AG09309 (cell line): ENCODE data around the gene ZC2HC1C.

Experiments used
- DNase-seq: peaks from one replicate; pipeline ENCODE4 v3.0.0-alpha.2; 2010; ENCODE audit warnings: low read depth
- H3K4me3 ChIP-seq: 2 replicates; pipeline ENCODE4 v1.5.1; 2011; ENCODE audit warnings: mild to moderate bottlenecking, low read depth, low read length, moderate library complexity; ENCODE audit not compliant: control insufficient read depth
- TF ChIP-seq, protein P1 (sequence below): IDR thresholded peaks from 2 replicates; pipeline ENCODE4 v1.5.1; 2011; ENCODE audit warnings: mild to moderate bottlenecking, low read depth, low read length, inconsistent platforms; ENCODE audit not compliant: insufficient read depth, control insufficient read depth; ENCODE audit errors: missing control alignments

ZC2HC1C gene

DNA sequence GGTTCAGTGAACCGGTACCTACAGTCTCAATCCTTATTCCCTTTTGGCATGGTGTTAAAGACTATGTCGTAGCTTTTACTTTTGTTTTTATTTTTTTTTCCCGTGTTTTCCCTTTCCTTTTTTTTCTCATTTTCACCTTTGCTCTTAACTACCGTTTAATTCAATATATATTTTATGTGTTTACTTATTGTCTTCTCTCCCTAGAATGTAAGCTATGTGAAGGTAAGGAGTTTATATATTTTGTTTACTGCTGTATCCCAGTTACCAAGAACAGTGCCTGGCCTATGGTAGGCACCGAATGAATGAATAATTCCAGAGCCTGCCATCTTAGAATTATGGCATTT, 17.9 kb upstream of the ZC2HC1C start:
- TF ChIP-seq, protein P1, sequence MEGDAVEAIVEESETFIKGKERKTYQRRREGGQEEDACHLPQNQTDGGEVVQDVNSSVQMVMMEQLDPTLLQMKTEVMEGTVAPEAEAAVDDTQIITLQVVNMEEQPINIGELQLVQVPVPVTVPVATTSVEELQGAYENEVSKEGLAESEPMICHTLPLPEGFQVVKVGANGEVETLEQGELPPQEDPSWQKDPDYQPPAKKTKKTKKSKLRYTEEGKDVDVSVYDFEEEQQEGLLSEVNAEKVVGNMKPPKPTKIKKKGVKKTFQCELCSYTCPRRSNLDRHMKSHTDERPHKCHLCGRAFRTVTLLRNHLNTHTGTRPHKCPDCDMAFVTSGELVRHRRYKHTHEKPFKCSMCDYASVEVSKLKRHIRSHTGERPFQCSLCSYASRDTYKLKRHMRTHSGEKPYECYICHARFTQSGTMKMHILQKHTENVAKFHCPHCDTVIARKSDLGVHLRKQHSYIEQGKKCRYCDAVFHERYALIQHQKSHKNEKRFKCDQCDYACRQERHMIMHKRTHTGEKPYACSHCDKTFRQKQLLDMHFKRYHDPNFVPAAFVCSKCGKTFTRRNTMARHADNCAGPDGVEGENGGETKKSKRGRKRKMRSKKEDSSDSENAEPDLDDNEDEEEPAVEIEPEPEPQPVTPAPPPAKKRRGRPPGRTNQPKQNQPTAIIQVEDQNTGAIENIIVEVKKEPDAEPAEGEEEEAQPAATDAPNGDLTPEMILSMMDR: no peak
- H3K4me3 ChIP-seq: peak overlapping the region; percentile 14
- no peak for DNase-seq

DNA sequence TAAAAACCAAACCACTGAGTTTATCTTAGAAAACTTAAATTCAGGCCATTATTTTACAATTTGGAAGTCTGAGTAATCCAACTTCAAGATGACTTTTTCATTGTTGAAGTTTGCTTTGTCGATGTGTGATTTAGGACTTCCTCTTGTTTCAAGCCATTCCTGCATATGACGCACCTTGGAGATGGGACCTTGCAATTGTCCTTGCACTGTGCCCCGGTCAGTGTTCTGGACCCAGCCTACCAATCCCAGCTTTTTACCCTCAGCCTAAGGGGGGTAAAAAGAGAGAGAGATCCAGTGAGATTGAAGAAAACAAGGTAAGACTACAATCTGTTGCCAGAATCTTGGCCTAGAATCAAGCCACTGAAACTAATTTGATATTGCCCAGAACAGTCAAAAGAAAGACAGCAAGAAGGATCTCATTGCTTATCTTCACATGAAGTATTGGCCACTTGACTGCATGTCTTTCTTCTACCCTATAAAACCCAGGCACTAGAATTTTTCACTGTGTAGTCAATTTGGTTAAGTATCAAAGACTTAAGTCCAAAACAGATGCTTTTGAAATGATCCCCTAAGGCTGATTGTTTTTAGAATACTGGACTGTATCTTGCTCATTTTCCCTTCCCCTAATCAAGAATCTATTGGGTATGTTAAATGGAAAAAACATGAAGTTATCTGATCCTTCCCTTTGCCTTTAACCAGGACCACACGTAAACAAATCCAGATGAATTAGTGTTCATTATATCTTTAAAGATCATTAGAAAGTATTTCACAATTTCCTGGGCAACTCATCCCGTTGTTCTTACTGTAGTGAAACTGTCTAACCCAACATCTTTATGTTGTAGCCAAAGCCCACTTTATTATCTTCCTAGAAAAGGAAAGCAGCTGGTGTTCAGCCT, 15.8 kb upstream of the ZC2HC1C start:
- peak; percentile 68 for DNase-seq
- TF ChIP-seq, protein P1: no peak
- H3K4me3 ChIP-seq: no peak overlapping the region

DNA sequence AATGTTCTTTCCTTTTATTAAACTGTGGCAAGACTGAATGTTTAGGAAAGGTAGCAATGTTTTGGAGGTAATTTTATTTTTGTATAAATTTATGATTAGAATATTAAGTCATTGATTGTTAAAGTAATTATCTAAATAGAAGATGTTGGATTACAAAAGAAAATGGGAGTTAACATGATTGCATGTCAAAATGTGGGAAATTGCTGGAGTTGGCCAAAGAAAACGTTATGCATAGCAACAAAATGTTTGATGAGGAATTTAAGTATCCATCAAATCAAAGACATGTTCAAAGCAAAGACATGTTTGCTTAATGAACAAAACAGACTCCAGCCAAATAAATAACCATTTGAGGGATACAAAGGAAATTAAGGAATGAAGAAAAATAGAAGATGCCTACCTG, 15.0 kb upstream of the ZC2HC1C start:
- no peak for DNase-seq
- TF ChIP-seq, protein P1: no peak
- H3K4me3 ChIP-seq: no peak overlapping the region

DNA sequence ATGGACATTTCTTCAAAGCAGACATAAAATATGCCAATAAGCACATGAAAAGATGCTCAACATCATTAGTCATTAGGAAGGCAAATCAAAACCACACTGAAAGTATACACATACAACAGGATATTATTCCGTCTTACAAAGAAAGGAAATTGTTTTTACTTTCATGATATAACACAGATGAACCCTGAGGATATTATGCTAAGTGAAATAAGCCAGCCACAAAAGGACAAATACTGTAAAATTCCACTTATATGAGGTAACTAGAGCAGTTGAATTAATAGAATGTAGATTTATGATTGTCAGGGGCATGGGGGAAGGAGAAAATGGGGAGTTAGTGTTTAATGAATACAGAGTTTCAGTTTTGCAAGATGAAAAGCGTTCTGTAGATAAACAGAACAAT, 9.8 kb upstream of the ZC2HC1C start:
- DNase-seq: no peak
- H3K4me3 ChIP-seq: no peak overlapping the region
- TF ChIP-seq, protein P1: no peak

DNA sequence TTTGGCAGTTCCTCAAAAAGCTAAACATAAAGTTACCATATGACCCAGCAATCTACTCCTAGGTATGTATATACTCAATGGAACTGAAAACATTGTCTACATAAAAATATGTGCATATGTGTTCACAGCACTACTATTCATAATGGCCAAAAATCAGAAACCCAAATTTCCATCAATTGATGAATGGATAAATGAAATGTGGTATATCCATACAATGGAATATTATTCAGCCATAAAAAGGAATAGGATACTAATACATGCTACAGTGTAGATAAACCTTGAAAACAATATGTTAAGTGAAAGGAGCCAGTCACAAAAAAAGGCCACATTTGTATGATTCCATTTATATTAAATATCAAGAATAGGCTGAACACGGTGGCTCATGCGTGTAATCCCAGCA, 9.0 kb upstream of the ZC2HC1C start:
- TF ChIP-seq, protein P1: no peak
- no peak for DNase-seq
- no peak overlapping the region for H3K4me3 ChIP-seq

DNA sequence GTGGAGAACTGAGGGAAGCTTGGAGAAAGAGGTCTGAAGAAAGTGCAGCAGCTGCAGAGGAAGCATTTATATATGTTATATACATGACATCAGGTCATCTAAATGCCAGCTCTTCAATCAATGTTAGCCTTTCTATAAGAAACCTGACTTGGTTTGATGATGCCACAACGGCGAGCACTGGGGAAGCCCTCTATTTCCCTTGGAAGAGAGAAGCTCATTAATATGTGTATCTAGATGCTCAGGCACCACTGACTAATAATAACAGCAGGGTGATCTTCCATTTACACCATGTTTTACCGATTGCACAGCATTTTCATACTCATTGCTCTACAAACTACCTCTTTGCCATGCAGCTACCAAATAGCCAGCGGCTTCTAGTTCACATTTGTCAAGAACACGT, 6.4 kb upstream of the ZC2HC1C start:
- no peak for DNase-seq
- TF ChIP-seq, protein P1: no peak
- H3K4me3 ChIP-seq: peak overlapping the region; percentile 91
